GM21367 (cell line): ENCODE results near the gene THADA.
"Not testable (repeated sequence)": the region's sequence is repeated elsewhere in the genome, so short reads cannot be mapped to it uniquely, and the experiment has no call there.

Experiments used
- ATAC-seq: cut with Tn5 transposase; IDR thresholded peaks from one replicate; pipeline ENCODE4 v1.9.1; 2021; ENCODE audit not compliant: unreplicated experiment

The THADA gene, protein sequence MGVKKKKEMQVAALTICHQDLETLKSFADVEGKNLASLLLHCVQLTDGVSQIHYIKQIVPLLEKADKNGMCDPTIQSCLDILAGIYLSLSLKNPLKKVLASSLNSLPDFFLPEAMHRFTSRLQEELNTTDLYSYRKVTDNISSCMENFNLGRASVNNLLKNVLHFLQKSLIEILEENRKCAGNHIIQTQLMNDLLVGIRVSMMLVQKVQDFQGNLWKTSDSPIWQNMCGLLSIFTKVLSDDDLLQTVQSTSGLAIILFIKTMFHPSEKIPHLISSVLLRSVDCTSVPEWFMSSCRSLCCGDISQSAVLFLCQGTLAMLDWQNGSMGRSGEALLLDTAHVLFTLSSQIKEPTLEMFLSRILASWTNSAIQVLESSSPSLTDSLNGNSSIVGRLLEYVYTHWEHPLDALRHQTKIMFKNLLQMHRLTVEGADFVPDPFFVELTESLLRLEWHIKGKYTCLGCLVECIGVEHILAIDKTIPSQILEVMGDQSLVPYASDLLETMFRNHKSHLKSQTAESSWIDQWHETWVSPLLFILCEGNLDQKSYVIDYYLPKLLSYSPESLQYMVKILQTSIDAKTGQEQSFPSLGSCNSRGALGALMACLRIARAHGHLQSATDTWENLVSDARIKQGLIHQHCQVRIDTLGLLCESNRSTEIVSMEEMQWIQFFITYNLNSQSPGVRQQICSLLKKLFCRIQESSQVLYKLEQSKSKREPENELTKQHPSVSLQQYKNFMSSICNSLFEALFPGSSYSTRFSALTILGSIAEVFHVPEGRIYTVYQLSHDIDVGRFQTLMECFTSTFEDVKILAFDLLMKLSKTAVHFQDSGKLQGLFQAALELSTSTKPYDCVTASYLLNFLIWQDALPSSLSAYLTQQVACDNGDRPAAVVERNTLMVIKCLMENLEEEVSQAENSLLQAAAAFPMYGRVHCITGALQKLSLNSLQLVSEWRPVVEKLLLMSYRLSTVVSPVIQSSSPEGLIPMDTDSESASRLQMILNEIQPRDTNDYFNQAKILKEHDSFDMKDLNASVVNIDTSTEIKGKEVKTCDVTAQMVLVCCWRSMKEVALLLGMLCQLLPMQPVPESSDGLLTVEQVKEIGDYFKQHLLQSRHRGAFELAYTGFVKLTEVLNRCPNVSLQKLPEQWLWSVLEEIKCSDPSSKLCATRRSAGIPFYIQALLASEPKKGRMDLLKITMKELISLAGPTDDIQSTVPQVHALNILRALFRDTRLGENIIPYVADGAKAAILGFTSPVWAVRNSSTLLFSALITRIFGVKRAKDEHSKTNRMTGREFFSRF (N-terminal part only)

GRCh38 chr2:43595603-43596412 lies at the start of gene THADA:
Gene THADA (minus strand): TSS chr2:43596038. CDS start chr2:43592392, 3,646 bp downstream.
- ATAC-seq, result peak; percentile 95

DNA sequence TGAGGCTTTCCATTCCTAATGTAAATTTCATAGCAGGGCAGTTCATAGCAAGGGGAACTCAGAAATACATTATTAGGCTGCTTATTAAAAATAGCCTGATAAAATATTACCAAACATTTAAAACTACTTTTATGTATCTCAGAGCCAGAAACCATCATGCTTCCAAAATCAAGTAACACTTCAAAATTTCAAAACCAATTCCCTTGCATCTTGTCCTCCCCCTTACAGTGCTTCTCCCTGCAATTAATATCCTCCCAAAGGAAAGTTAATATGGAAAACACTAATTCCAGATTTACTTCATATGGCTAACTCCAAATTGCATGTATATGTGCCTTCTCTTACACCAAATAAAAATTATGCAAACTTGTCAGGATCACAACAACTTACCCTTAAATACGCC lies 47.8 kb upstream of the THADA start:
- ATAC-seq, result no peak

- no peak for ATAC-seq
Measured at GRCh38 chr2:43642363-43642762, 46.5 kb upstream of the THADA start.

- ATAC-seq, result peak; percentile 100
Measured at GRCh38 chr2:43637030-43637803, 41.4 kb upstream of the THADA start, which contains the start of gene PLEKHH2. Gene PLEKHH2 (plus strand): TSS chr2:43637260. CDS start chr2:43644674, 7,414 bp downstream.

- no peak for ATAC-seq
Measured at GRCh38 chr2:43636621-43637020, 40.8 kb upstream of the THADA start.

- ATAC-seq, result not testable (repeated sequence)
Measured at GRCh38 chr2:43636153-43636552, 40.3 kb upstream of the THADA start.

DNA sequence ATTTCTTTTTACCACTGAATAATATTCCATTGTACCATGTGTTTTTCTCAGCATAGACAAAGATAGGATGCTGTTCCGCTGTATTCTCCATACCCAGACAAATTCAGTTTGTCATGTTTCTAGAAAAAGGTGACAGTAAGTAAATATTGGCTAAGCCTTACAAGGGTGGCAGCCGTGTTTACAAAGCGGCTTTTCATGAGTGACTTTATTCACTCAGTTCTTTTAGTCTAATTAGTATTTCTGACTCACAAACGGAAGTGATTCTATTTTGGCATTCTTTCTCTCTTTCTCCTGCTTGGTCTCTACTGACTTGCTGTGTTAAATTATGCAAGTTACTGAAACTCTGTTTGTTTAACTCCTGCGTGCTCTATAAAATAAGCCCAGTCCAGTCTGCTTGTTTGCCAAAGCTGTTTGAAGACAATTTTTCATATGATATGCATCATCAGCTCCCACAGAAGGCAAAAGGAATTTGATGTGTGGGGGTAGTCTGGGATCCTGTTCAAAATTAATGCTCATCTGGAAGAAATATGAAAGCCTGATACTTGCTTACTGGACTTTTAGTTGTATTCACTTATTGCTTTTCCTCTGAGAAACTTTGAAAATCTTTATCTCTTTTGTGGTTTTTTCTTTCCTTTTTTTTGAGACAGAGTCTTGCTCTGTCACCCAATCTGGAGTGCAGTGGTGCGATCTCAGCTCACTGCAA lies 38.9 kb upstream of the THADA start:
- no peak for ATAC-seq

- no peak for ATAC-seq
Measured at GRCh38 chr2:43631618-43632317, 35.9 kb upstream of the THADA start.

- ATAC-seq, result no peak
Measured at GRCh38 chr2:43622931-43623451, 27.2 kb upstream of the THADA start.

- ATAC-seq, result no peak
Measured at GRCh38 chr2:43619511-43619910, 23.7 kb upstream of the THADA start.

DNA sequence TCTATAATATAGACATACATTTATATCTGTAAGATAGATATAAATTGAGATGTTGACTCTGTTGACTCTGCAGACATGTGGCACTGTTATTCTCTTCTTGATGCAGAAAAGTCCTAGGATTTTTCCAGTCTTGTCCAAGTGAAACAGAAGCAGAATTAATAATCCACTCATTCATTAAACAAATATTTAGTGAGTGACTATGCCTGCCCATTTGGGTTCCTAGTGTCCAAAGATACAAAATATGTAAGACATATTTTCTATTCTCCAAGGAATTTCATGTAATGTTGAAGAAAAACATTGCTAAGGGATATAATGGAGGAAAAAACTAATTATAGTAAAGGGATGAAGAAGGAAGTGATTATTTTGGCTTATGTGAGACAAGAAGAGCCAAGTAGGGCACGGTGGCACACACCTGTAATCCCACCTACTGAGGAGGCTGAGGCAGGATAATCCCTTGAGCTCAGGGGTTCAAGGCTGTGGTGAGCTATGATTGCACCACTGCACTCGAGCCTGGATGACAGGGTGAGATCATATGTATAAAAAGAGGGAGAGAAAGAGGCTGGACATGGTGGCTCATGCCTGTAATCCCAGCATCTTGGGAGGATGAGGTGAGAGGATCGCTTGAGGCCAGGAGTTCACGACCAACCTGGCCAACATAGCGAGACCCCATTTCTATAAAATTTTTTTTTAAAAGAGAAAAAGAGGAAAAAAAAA lies 21.3 kb upstream of the THADA start:
- ATAC-seq, result no peak

GRCh38 chr2:43612944-43613343 lies 17.1 kb upstream of the THADA start:
- ATAC-seq, result no peak

GRCh38 chr2:43611987-43612894 lies 16.4 kb upstream of the THADA start:
- ATAC-seq, result no peak

- ATAC-seq, result no peak
Measured at GRCh38 chr2:43610361-43610760, 14.5 kb upstream of the THADA start.

- peak; percentile 58 for ATAC-seq
Measured at GRCh38 chr2:43609290-43609918, 13.6 kb upstream of the THADA start.

DNA sequence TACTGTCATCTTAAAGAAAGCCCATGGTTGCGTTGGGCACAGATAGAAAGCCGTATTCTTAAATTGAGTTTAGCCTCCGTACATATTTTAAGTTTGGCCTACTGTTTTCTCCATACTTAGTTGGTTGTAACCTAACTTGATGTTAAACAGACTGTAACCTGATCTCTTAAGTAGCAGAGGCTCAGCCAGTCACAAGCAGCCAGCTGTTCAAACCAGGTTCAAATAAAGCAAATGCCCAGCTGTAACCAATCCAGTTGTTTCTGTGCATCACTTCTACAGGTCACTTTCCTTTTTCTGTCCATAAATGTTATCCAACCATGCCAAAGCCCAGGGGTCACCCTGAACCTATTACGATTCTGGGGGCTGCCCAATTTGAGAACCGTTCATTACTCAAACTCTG lies 10.0 kb upstream of the THADA start:
- ATAC-seq, result no peak
